GM23248 (cell line): ENCODE measurements around the gene ADAMTSL1.

Source experiments
- EZH2 ChIP-seq: fragments of 200-600 bp; sonication (generic); IDR thresholded peaks from 2 replicates; pipeline ENCODE4 v1.6.1; 2018; ENCODE audit warnings: antibody characterized with exemption, mild to moderate bottlenecking; ENCODE audit not compliant: insufficient read depth, poor library complexity, severe bottlenecking
- EZH2phosphoT487 ChIP-seq: fragments of 200-600 bp; sonication (generic); IDR thresholded peaks from 2 replicates; pipeline ENCODE4 v1.6.1; 2018; ENCODE audit warnings: antibody characterized with exemption, moderate library complexity, mild to moderate bottlenecking, low read depth; ENCODE audit not compliant: insufficient read depth

GRCh38 chr9:18707061-18707461, 233.1 kb downstream of the ADAMTSL1 start:
- TF ChIP-seq EZH2phosphoT487 (no peak), EZH2 (no peak)
